ENCODE measurements around the gene GALNT2.

DNA sequence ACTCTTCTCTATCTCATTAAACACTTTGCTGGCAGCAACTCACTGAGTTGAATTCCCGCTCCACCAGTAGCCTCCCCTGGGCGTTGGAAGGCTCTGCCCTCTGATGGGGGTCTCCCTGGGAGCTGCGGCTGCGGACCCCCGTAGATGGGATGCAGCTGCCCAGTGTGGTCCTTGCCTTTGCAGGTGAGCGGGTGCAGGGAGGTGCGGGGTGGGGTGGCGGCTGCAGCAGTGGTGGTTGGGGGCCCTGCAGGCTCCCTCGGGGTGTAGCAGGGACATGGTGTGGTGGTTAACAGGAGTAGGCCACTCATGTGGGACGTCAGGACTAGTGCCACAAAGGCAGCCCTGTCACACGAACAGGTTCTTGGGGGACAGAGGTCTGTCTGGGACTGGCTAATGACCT is 42.0 kb downstream of the GALNT2 start:
- TF ChIP-seq POLR2AphosphoS5 (IDR thresholded peaks at IDR 0.05; ENCODE audit: low read depth, low read length) (no peak), SIN3A (IDR thresholded peaks at IDR 0.05; ENCODE audit: borderline replicate concordance, insufficient read depth, low read length) (no peak), TAF1 (IDR thresholded peaks at IDR 0.05; ENCODE audit: borderline replicate concordance, insufficient read depth, low read length) (no peak)
- TF ChIP-seq, protein P1, sequence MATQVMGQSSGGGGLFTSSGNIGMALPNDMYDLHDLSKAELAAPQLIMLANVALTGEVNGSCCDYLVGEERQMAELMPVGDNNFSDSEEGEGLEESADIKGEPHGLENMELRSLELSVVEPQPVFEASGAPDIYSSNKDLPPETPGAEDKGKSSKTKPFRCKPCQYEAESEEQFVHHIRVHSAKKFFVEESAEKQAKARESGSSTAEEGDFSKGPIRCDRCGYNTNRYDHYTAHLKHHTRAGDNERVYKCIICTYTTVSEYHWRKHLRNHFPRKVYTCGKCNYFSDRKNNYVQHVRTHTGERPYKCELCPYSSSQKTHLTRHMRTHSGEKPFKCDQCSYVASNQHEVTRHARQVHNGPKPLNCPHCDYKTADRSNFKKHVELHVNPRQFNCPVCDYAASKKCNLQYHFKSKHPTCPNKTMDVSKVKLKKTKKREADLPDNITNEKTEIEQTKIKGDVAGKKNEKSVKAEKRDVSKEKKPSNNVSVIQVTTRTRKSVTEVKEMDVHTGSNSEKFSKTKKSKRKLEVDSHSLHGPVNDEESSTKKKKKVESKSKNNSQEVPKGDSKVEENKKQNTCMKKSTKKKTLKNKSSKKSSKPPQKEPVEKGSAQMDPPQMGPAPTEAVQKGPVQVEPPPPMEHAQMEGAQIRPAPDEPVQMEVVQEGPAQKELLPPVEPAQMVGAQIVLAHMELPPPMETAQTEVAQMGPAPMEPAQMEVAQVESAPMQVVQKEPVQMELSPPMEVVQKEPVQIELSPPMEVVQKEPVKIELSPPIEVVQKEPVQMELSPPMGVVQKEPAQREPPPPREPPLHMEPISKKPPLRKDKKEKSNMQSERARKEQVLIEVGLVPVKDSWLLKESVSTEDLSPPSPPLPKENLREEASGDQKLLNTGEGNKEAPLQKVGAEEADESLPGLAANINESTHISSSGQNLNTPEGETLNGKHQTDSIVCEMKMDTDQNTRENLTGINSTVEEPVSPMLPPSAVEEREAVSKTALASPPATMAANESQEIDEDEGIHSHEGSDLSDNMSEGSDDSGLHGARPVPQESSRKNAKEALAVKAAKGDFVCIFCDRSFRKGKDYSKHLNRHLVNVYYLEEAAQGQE (IDR thresholded peaks at IDR 0.05; ENCODE audit: insufficient read depth in 1 of 2, low read depth in 2 of 2, low read length in 2 of 2) = no peak
